Activated T-cell treated with anti-CD3 and anti-CD28 coated beads, Interleukin-2, amount 50 U/mL, for 72 hours (primary cell): ENCODE data around the gene KIAA0232. TPM values are rescaled to one million over a fixed set of nuclear protein-coding genes. Genes with fewer than 3 reads are reported as not detected.

Source experiments
- ATAC-seq, 2 donors: fragments of 150-1000 bp; cut with Tn5 transposase; replicated peaks in 1 of 2; 2 replicates each; pipeline ENCODE4 v1.10.0; 2021; ENCODE audit warnings: moderate library complexity in 2 of 2, mild to moderate bottlenecking in 1 of 2
- DNase-seq, 2 donors: peaks; one replicate each; pipeline ENCODE4 v3.0.0; 2021 to 2022; ENCODE audit warnings: mixed read lengths in 1 of 2
- H3K27ac Mint-ChIP-seq: one replicate; pipeline ENCODE4 v1.8.0; 2022; ENCODE audit warnings: mild to moderate bottlenecking, moderate library complexity, mixed read lengths
- H3K27me3 Mint-ChIP-seq: one replicate; pipeline ENCODE4 v1.8.0; 2022; ENCODE audit warnings: low read depth, mixed read lengths
- H3K36me3 Mint-ChIP-seq, 2 donors: one replicate each; pipeline ENCODE4 v1.8.0; 2022; ENCODE audit warnings: mixed read lengths in 2 of 2, mild to moderate bottlenecking in 1 of 2; ENCODE audit not compliant: insufficient read depth in 2 of 2
- H3K4me1 Mint-ChIP-seq: one replicate; pipeline ENCODE4 v1.8.0; 2022; ENCODE audit warnings: low read depth, mixed read lengths
- H3K4me3 Mint-ChIP-seq, 2 donors: one replicate each; pipeline ENCODE4 v1.8.0; 2022; ENCODE audit warnings: mild to moderate bottlenecking in 2 of 2, mixed read lengths in 2 of 2, moderate library complexity in 2 of 2
- H3K9me3 Mint-ChIP-seq, 2 donors: one replicate each; pipeline ENCODE4 v1.8.0; 2022; ENCODE audit warnings: mixed read lengths in 2 of 2
- total RNA-seq, 2 donors: library from RNA; stranded (reverse); gene quantifications; one replicate each; pipeline ENCODE4 v1.2.3, GENCODE V29; 2022

Gene KIAA0232
- total RNA-seq, 2 donors from 2014 or later = 16.8 to 19.5 TPM

- H3K4me1 Mint-ChIP-seq = peaks cover 13% of the 10 kb centered on the region
- H3K36me3 Mint-ChIP-seq = peaks cover 2 to 3% of the 10 kb centered on the region in 2 donors
Measured at GRCh38 chr4:6806924-6807626, 24.5 kb downstream of the KIAA0232 start.

GRCh38 chr4:6808259-6808658 lies 25.7 kb downstream of the KIAA0232 start:
- peak overlapping the region; percentile 31 for H3K27ac Mint-ChIP-seq
- ATAC-seq (no peak), DNase-seq (no peak)
- H3K36me3 Mint-ChIP-seq = peaks cover 0 to 2% of the 10 kb centered on the region in 2 donors
- no peaks in the 10 kb centered on the region for H3K27me3 Mint-ChIP-seq
- peaks cover 4% of the 10 kb centered on the region for H3K4me1 Mint-ChIP-seq
- H3K4me3 Mint-ChIP-seq = no peak overlapping the region
- no peaks in the 10 kb centered on the region for H3K9me3 Mint-ChIP-seq

More at GRCh38 chr4:6806924-6807626, 24.5 kb downstream of the KIAA0232 start:
- DNase-seq (no peak), ATAC-seq (no peak)
- H3K4me3 Mint-ChIP-seq = no peak overlapping the region
- H3K9me3 Mint-ChIP-seq = no peaks in the 10 kb centered on the region
- no peaks in the 10 kb centered on the region for H3K27me3 Mint-ChIP-seq
- H3K27ac Mint-ChIP-seq = no peak overlapping the region

DNA sequence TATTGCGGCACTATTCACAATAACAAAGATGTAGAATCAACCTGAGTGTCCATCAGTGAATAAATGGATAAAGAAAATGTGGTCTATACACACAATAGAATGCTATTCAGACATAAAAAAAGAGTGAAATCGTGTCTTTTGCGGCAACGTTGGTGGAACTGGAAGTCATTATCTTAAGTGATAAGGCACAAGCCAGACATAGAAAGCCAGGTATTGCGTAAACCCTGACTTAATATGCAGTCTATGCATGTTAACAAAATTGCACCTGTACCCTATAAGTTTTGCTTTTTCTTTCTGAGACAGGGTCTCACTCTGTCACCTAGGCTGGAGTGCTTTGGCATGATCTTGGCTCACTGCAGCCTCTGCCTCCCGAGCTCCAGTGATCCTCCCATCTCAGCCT lies 28.6 kb downstream of the KIAA0232 start:
- peaks cover 11% of the 10 kb centered on the region for H3K4me1 Mint-ChIP-seq
- H3K27ac Mint-ChIP-seq = no peak overlapping the region

DNA sequence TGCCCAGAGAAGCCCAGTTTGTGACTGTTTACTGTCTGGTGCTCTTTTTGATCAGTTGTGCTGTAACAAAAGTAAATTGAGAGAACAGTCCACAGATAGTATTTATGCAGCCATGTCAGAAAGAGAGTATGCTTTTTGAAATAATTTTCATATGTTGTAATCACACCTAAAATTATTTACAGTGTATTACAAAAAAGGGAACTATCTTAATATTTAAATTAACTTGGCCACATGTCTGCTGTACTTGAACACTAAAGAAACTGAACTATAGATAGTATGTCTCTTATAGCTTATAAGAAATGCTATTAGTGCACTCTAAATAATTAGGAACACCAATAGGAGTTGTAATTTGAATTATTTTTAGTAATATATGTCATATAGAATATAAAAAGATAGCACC lies 30.2 kb downstream of the KIAA0232 start:
- ATAC-seq (no peak), DNase-seq (no peak)
- H3K4me1 Mint-ChIP-seq = peaks cover 11% of the 10 kb centered on the region
- H3K27ac Mint-ChIP-seq = no peak overlapping the region
- no peaks in the 10 kb centered on the region for H3K27me3 Mint-ChIP-seq
- H3K36me3 Mint-ChIP-seq = peaks cover 0 to 8% of the 10 kb centered on the region in 2 donors
- no peak overlapping the region for H3K4me3 Mint-ChIP-seq
- peaks cover 0 to 1% of the 10 kb centered on the region in 2 donors for H3K9me3 Mint-ChIP-seq

More for the DNA sequence above, 28.6 kb downstream of the KIAA0232 start:
- ATAC-seq (no peak), DNase-seq (no peak)
- Mint-ChIP-seq H3K27me3 (no peaks in the 10 kb centered on the region), H3K36me3 (peaks cover 0 to under 1% of the 10 kb centered on the region in 2 donors), H3K9me3 (no peaks in the 10 kb centered on the region), H3K4me3 (no peak overlapping the region)

DNA sequence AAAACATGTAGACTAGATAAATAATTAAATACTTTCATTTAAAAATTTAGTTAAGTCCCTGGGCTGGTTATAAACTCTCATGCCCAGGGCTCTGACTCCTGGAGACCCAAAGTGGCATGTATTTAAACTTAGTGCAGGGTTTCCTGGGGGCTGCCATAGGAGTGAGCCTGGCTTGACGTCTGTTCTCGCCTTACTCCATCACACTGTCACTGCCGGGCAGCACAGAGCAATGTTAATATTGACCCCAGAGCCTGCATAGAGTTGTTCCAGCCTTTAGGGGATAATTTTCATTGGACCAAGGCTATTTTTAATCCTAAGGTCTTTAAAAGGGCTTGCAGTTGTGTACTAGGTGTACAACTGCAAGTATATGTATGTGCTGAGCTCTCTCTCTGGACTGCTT lies 31.2 kb downstream of the KIAA0232 start:
- Mint-ChIP-seq H3K4me3 (no peak overlapping the region), H3K27ac (no peak overlapping the region), H3K36me3 (peaks cover 3 to 14% of the 10 kb centered on the region in 2 donors), H3K9me3 (peaks cover 2 to 4% of the 10 kb centered on the region in 2 donors), H3K27me3 (no peaks in the 10 kb centered on the region), H3K4me1 (peaks cover 11% of the 10 kb centered on the region)
- DNase-seq (no peak), ATAC-seq (no peak)

- Mint-ChIP-seq H3K27me3 (no peaks in the 10 kb centered on the region), H3K9me3 (peaks cover 10 to 14% of the 10 kb centered on the region in 2 donors)
- ATAC-seq = peak in 1 of 2 donors; percentile 80
Measured at GRCh38 chr4:6815029-6815836, 32.7 kb downstream of the KIAA0232 start.

GRCh38 chr4:6819295-6819694 lies 36.8 kb downstream of the KIAA0232 start:
- no peak for DNase-seq
- Mint-ChIP-seq H3K36me3 (peaks cover 8 to 37% of the 10 kb centered on the region in 2 donors), H3K4me3 (no peak overlapping the region), H3K27ac (no peak overlapping the region), H3K27me3 (no peaks in the 10 kb centered on the region), H3K4me1 (peaks cover 6% of the 10 kb centered on the region), H3K9me3 (peaks cover 10 to 15% of the 10 kb centered on the region in 2 donors)
- ATAC-seq = no peak

More at GRCh38 chr4:6815029-6815836, 32.7 kb downstream of the KIAA0232 start:
- H3K4me3 Mint-ChIP-seq = peak overlapping the region in 1 of 2 donors; percentile 43
- no peak for DNase-seq
- H3K4me1 Mint-ChIP-seq = peaks cover 11% of the 10 kb centered on the region
- no peak overlapping the region for H3K27ac Mint-ChIP-seq
- peaks cover 8 to 29% of the 10 kb centered on the region in 2 donors for H3K36me3 Mint-ChIP-seq

DNA sequence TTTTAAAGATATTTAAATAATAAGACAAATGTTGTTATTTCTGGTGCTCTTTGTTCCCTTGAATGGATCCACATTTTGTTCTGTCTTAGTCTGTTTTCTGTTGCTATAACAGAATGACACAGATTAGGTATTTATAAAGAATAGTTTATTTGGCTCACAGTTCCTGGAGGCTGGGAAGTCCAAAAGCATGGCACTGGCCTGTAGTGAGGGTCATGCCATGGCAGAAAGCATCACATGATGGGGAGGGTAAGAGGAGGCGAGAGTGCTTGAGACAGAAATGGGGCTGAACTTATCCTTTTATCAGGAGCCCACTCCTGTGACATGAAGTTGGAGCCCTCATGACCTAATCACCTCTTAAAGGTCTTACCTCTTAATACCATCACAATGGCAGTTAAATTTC lies 38.2 kb downstream of the KIAA0232 start:
- Mint-ChIP-seq H3K36me3 (peaks cover 10 to 40% of the 10 kb centered on the region in 2 donors), H3K4me1 (peaks cover 10% of the 10 kb centered on the region), H3K27me3 (no peaks in the 10 kb centered on the region), H3K9me3 (peaks cover 10 to 15% of the 10 kb centered on the region in 2 donors), H3K4me3 (no peak overlapping the region), H3K27ac (no peak overlapping the region)
- DNase-seq (no peak), ATAC-seq (no peak)

DNA sequence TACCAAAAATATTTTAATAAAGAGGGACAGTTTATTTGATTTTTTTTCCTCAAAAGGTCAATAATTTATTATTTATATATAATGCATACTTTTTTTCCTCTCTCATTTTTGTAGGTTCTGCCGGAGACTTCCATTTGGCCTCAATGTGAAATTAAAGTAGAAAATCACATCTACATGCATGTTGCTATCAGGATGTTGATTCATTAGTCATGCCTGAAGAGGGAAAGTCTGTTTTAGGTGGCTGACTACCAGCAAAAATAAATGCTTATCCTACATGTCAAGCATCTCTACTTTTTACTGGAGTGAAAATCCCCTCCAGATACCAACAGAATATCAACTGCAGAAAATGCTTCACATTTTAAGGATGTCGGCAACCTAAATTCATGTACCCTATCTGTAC lies 41.5 kb downstream of the KIAA0232 start:
- H3K9me3 Mint-ChIP-seq = peaks cover 7 to 9% of the 10 kb centered on the region in 2 donors
- no peaks in the 10 kb centered on the region for H3K27me3 Mint-ChIP-seq
- peaks cover 20% of the 10 kb centered on the region for H3K4me1 Mint-ChIP-seq
- H3K4me3 Mint-ChIP-seq = no peak overlapping the region
- DNase-seq (no peak), ATAC-seq (no peak)
- no peak overlapping the region for H3K27ac Mint-ChIP-seq
- peaks cover 7 to 32% of the 10 kb centered on the region in 2 donors for H3K36me3 Mint-ChIP-seq

DNA sequence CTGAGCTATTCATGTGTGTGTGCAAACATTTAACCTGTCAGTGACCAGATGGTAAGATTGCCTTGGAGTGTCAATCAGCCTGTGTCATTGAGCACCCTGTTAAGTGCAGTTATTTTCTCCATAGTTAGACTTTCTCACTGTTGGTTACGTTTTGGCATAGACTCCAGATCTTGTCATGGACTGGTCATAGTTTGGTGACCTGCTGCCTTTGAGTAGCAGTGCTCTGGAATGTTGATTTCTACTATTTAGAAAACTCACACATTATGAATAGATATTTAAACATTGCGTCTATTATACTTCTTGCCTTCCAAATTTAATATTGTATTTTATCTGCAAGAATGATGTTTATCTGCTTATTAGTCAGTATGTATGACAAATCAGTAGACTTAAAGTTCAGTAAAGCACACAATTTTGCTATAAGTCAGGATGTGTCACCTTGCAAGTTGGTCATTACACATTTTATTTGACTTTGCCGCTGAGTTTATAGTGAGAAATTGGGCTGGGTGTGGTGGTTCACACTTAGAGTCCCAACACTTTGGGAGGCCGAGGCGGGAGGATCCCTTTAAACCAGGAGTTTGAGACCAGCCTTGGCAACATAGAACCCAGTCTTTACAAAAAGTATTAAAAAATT lies 42.4 kb downstream of the KIAA0232 start:
- Mint-ChIP-seq H3K4me3 (peak overlapping the region in 1 of 2 donors; percentile 25), H3K27me3 (no peaks in the 10 kb centered on the region), H3K9me3 (peaks cover 3 to 4% of the 10 kb centered on the region in 2 donors), H3K4me1 (peaks cover 20% of the 10 kb centered on the region), H3K36me3 (peaks cover 3 to 26% of the 10 kb centered on the region in 2 donors), H3K27ac (no peak overlapping the region)
- DNase-seq = no peak
- ATAC-seq = peak in 1 of 2 donors; percentile 44

DNA sequence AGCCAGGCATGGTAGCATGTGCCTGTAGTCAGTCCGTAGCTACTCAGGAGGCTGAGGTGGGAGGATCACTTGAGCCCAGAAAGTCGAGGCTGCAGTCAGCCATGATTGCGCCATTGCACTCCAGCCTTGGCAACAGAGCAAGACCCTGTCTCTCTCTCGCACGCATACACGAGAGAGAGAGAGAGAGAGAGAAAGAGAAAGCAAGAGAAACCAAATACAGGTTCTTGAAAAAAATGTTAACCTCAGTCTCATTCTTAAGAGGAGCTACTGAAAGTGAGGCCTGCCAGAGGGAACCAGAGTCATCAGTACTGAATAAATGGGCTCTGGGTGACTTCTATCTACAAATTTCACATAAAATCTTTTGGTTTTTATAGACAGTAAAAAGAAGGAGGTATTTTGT lies 42.9 kb downstream of the KIAA0232 start:
- peak in 1 of 2 donors; percentile 55 for ATAC-seq
- Mint-ChIP-seq H3K36me3 (peaks cover 2 to 22% of the 10 kb centered on the region in 2 donors), H3K9me3 (no peaks in the 10 kb centered on the region), H3K27ac (peak overlapping the region; percentile 89), H3K4me3 (peak overlapping the region in 1 of 2 donors; percentile 25), H3K27me3 (no peaks in the 10 kb centered on the region), H3K4me1 (peaks cover 20% of the 10 kb centered on the region)
- no peak for DNase-seq

DNA sequence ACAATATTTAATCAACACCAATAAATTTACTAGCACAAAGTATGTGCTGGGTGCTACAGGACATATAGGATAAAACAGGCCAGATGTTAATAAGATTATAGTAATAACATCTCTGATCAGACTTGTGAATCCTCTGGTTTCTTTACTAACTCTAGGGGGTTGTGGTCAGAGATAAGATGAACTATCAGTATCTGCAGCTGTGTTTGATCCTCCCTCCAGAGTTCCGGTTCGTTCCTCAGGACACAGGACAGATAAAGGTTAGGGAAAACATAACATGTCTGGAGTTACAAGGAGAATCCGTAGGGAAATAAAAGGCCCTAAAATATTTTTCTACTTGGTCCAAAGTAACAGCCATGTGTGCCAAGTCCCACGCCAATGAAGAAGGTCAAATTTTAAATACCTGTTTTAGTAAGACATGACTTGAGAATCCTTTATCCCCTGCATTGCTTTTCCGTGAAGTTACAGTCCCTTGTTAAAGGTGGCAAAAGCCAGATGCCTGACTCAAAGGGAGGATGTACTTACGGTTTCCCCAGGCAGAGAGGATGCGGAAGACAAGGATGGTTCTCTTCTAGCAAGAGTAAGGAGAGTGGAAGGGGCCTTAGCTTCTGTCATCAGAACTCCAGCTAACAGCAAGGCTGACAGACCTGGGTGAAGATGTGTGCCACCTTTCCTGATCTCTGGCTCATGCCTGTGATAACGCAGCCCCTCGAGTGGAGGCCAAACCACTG lies 44.4 kb downstream of the KIAA0232 start:
- ATAC-seq (no peak), DNase-seq (no peak)
- Mint-ChIP-seq H3K9me3 (no peaks in the 10 kb centered on the region), H3K36me3 (peaks cover 2 to 25% of the 10 kb centered on the region in 2 donors), H3K4me1 (peaks cover 25% of the 10 kb centered on the region), H3K27me3 (no peaks in the 10 kb centered on the region), H3K4me3 (no peak overlapping the region), H3K27ac (no peak overlapping the region)
